ENCODE results near the gene USH2A.

DNA sequence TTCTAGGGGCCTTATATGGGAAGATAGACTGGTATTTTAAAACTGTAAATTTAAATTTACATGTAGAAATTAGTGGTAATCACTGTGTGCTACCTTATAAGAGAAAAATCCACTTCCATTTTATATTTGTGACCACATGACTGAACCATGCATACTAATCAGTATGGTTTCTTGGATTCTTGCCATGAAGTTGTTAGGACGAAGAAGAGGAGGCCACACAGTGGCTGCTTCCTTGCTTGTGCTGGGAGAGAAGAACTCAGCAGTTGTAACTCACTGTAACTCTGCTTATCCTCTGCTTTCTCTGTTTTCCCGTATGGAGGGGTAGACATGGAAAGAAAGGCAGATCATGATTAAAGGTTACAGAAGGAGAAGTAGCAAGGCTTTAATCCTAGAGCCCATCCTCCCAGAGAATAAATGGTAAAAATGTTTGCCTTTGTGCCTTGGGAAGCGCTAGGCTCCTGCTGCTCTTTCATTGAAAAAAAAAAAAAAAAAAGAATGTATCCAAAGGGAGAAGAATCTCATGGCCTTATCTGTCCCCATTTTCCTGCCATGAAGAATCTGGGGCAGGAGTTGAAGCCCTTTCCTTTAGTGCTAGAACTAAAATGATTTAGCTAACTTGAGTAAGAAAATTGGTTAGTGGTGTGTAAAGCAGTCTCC is 823.7 kb downstream of the USH2A start:
- TF ChIP-seq POLR2A (IDR thresholded peaks at IDR 0.05) (no peak), CTCF (IDR thresholded peaks at IDR 0.05) (no peak)
